K562 (cell line): ENCODE measurements around the gene SPAG4. TPM values are rescaled to one million over a fixed set of nuclear protein-coding genes. Genes with fewer than 3 reads are reported as not detected.

Experiments used
- DACH1 ChIP-seq: fragments of 450-650 bp; IDR thresholded peaks from 2 replicates; pipeline ENCODE4 v1.6.1; 2018; ENCODE audit not compliant: partially characterized antibody
- DNMT1 ChIP-seq: fragments of 450-650 bp; IDR thresholded peaks from 2 replicates; pipeline ENCODE4 v1.6.1; 2016; ENCODE audit warnings: antibody characterized with exemption, mild to moderate bottlenecking
- HINFP ChIP-seq: fragments of 450-650 bp; conservative IDR thresholded peaks from 2 replicates; pipeline ENCODE4 v1.6.1; 2016; ENCODE audit warnings: missing genetic modification characterization, low read depth, mild to moderate bottlenecking, control low read depth, missing compliant biosample characterization
- MBD1 ChIP-seq: fragments of 250-450 bp; sonication (Bioruptor Pico); IDR thresholded peaks from 2 replicates; pipeline ENCODE4 v1.8.0; 2022; ENCODE audit warnings: inconsistent platforms
- NUFIP1 ChIP-seq: fragments of 450-650 bp; IDR thresholded peaks from 2 replicates; pipeline ENCODE4 v1.6.1; 2018; ENCODE audit not compliant: partially characterized antibody
- RB1 ChIP-seq: fragments of 450-650 bp; IDR thresholded peaks from 2 replicates; pipeline ENCODE4 v1.6.1; 2017; ENCODE audit warnings: low read depth, mild to moderate bottlenecking
- RBM25 ChIP-seq: fragments of 200-400 bp; formaldehyde crosslinking; IDR thresholded peaks from 2 replicates; pipeline ENCODE4 v1.6.1; 2018; ENCODE audit warnings: low read length, low read depth, moderate library complexity; ENCODE audit not compliant: severe bottlenecking
- TCF7L2 ChIP-seq: fragments of 150-350 bp; IDR thresholded peaks from 2 replicates; pipeline ENCODE4 v1.6.1; 2016; ENCODE audit warnings: low read depth, mild to moderate bottlenecking, low read length, moderate library complexity
- ZFP91 ChIP-seq: sonication (generic); formaldehyde crosslinking; IDR thresholded peaks from 2 replicates; pipeline ENCODE4 v1.8.0; 2022; ENCODE audit warnings: mild to moderate bottlenecking, missing genetic modification reagents
- ZNF232 ChIP-seq: sonication (generic); formaldehyde crosslinking; IDR thresholded peaks from 2 replicates; pipeline ENCODE4 v1.8.0; 2022; ENCODE audit warnings: mild to moderate bottlenecking, missing genetic modification reagents
- ZNF263 ChIP-seq: sonication (generic); formaldehyde crosslinking; IDR thresholded peaks from 2 replicates; pipeline ENCODE4 v1.8.0; 2022; ENCODE audit warnings: mild to moderate bottlenecking, missing genetic modification reagents, borderline replicate concordance
- ZNF436 ChIP-seq: fragments of 250-450, 450-650 bp; sonication (Bioruptor Pico); formaldehyde crosslinking; IDR thresholded peaks from 2 replicates; pipeline ENCODE4 v1.7.0; 2020; ENCODE audit warnings: mild to moderate bottlenecking
- ZNF583 ChIP-seq: fragments of 250-450 bp; sonication (Bioruptor Pico); IDR thresholded peaks from 2 replicates; pipeline ENCODE4 v1.4.0; 2020
- ZNF639 ChIP-seq, 2 experiments: fragments of 200-800 bp in 1 of 2; sonication (Bioruptor generic) in 1 of 2; sonication (generic) in 1 of 2; formaldehyde crosslinking in 1 of 2; IDR thresholded peaks in 1 of 2; conservative IDR thresholded peaks in 1 of 2; 2 replicates each; pipeline versions ENCODE4 v1.5.0 to v1.6.1; 2016 to 2020; ENCODE audit warnings: missing compliant biosample characterization in 1 of 2, missing genetic modification characterization in 1 of 2, missing genetic modification reagents in 1 of 2
- polyA plus RNA-seq, 8 experiments: library from polyadenylated mRNA; depleted of rRNA in 4 of 8; stranded (reverse) in 5 of 8; unstranded in 3 of 8; fragments of >200 nt; fragmentation: Nextera tagmentation in 2 of 8; fragmentation: Illumina TruSeq in 1 of 8; extraction: Ambion mirVana in 2 of 8; extraction: Trizol in 1 of 8; gene quantifications; 2 replicates each; pipeline versions ENCODE4 v1.2.1 to v1.2.3, GENCODE V29; 2011 to 2014; ENCODE audit warnings: inconsistent platforms in 1 of 8, missing spikeins in 1 of 8
- total RNA-seq, 7 experiments: library from RNA; depleted of rRNA in 6 of 7; stranded (reverse); fragments of >200 nt in 6 of 7; fragmentation: Illumina TruSeq in 2 of 7; extraction: Trizol in 2 of 7; gene quantifications; 2 replicates each; pipeline versions ENCODE4 v1.2.1 to v1.2.3, GENCODE V29; 2011 to 2021; ENCODE audit warnings: low replicate concordance in 1 of 7

SPAG4 gene
- total and polyA plus RNA-seq, 9 of the 15 experiments (the other 6 are each of a cell fraction or from before 2014, with no cell fraction given): 1.6 to 11.4 (median 4.6) TPM

- TF ChIP-seq MBD1 (CRISPR knock-in tag) (0 out of 2 replicates have a peak, but pooled peaks have one; percentile 27), HINFP (tag) (no peak), RBM25 (no peak), ZNF583 (CRISPR knock-in tag) (no peak), ZNF639 (CRISPR knock-in tag; conservative IDR thresholded peaks at IDR 0.05 in 1 of 2, IDR thresholded peaks at IDR 0.05 in 1 of 2) (no peak), ZNF263 (peak; percentile 62), ZFP91 (CRISPR knock-in tag) (no peak), ZNF436 (no peak), DNMT1 (no peak), TCF7L2 (no peak), NUFIP1 (no peak), ZNF232 (CRISPR knock-in tag) (peak; percentile 94; the same call in 1 of the 2 replicates), RB1 (peak; percentile 93), DACH1 (peak; percentile 53)
These were observed 14.3 kb upstream of the SPAG4 start (continued) for GRCh38 chr20:35600993-35601973.
